ENCODE results near the gene EDEM3. TPM values are rescaled to one million over a fixed set of nuclear protein-coding genes. Genes with fewer than 3 reads are reported as not detected.

EDEM3 gene
- total RNA-seq, 2 donors from 2014 or later: 25.8 to 40.4 TPM

- Mint-ChIP-seq H3K27me3 (no peaks in the 10 kb centered on the region), H3K4me3 (no peak overlapping the region), H3K27ac (no peak overlapping the region), H3K4me1 (peaks cover 18% of the 10 kb centered on the region), H3K36me3 (ENCODE audit: low read depth) (peaks cover 2% of the 10 kb centered on the region)
- ATAC-seq (no peak), DNase-seq (no peak)
- no peaks in the 10 kb centered on the region for H3K9me3 ChIP-seq (ENCODE audit: control insufficient read depth, low read length, poor library complexity, severe bottlenecking)
Observed at GRCh38 chr1:184759112-184759511, 4.5 kb upstream of the EDEM3 start.

DNA sequence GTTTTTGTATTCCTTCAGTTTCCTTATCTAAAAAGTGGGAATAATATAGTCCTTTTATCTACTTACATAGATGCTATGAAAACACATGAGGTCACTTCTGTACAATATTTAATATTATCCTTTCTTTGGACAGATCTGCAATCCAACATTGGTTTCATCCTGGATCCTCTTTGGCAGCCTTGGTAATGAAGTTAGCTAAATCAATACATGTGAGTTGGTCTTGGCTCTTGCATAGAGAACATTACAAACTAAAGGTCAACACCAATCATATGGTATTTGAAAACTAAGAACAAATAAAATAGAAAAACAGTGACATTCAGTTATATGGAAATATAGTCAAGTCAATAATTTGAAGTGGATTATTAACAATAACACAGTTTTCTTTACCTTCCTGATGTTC, 3.2 kb upstream of the EDEM3 start:
- Mint-ChIP-seq H3K36me3 (ENCODE audit: low read depth) (peaks cover 2% of the 10 kb centered on the region), H3K27me3 (no peaks in the 10 kb centered on the region), H3K27ac (no peak overlapping the region), H3K4me1 (peaks cover 29% of the 10 kb centered on the region), H3K4me3 (no peak overlapping the region)
- H3K9me3 ChIP-seq (ENCODE audit: control insufficient read depth, low read length, poor library complexity, severe bottlenecking): no peaks in the 10 kb centered on the region
- ATAC-seq (no peak), DNase-seq (no peak)

DNA sequence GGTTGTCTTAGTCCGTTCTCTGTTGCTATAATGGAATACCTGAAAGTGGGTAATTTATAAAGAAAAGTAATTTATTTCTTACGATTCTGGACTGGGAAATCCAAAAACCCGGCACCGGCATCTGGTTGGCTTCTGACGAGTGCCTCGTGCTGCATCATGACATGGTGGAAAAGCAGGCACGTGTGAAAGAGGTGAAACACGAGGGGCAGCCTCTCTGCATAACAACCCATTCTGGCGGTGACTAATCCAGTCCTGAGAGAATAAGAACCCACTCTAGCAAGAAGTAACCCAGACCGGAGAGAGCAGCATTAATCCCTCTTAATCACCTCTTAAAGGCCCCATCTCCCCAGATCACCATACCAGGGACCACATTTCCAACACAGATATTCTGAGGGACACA, 2.7 kb upstream of the EDEM3 start:
- H3K9me3 ChIP-seq (ENCODE audit: control insufficient read depth, low read length, poor library complexity, severe bottlenecking): no peaks in the 10 kb centered on the region
- Mint-ChIP-seq H3K4me3 (no peak overlapping the region), H3K27ac (peak overlapping the region; percentile 96), H3K36me3 (ENCODE audit: low read depth) (peaks cover 2% of the 10 kb centered on the region), H3K27me3 (no peaks in the 10 kb centered on the region), H3K4me1 (peaks cover 33% of the 10 kb centered on the region)
- DNase-seq: no peak
- ATAC-seq: no peak

- H3K9me3 ChIP-seq (ENCODE audit: control insufficient read depth, low read length, poor library complexity, severe bottlenecking): no peaks in the 10 kb centered on the region
- peaks cover 2% of the 10 kb centered on the region for H3K36me3 Mint-ChIP-seq (ENCODE audit: low read depth)
- no peaks in the 10 kb centered on the region for H3K27me3 Mint-ChIP-seq
- ATAC-seq (peak; percentile 15), DNase-seq (no peak)
- peak overlapping the region; percentile 96 for H3K27ac Mint-ChIP-seq
- H3K4me3 Mint-ChIP-seq: peak overlapping the region; percentile 95
- peaks cover 30% of the 10 kb centered on the region for H3K4me1 Mint-ChIP-seq
Observed at GRCh38 chr1:184755226-184756065, 788 bp upstream of the EDEM3 start.

DNA sequence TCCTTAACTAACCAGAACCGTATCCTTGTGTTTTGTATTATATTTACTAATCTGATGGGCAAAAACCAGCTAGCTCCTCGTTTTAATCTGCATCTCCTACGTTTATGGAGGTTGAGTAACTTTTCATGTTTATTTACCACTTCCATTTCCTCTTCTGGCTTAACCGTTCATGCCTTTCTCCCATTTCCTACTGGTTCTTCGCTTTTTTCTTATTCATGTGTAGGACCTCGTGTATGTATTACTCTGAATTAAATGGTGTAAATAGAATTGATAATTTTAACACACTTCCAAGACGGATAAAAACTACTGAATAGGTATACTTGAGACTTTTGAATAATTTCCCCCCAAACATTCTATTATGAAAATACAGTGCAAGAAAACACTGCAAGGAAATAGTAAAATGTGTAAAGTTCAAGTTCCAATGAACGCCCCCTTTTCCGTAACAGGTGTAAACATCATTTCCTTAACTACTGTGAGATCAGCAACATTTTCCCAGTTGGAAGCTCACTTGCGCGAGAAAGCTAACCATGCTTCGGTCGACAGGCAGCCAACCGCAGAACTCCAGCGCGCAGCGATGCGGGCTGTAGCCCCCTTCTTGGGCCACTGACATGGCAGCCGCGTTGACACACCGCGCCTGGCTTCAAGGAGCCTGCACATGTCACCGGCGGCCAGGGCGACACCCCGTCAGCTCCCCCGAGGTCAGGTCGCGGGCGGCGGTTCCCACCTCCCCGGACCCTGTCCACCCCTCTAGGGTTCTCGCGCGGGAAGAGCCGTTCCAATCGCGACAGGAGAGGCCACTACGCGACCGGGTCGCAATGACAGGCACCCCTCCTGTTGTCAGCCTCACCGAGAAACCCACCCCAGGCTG, 816 bp downstream of the EDEM3 start:
- peaks cover 30% of the 10 kb centered on the region for H3K4me1 Mint-ChIP-seq
- DNase-seq (peak in 2 of 3 donors; percentile 25 to 33), ATAC-seq (no peak)
- H3K27ac Mint-ChIP-seq: peak overlapping the region; percentile 96
- H3K27me3 Mint-ChIP-seq: no peaks in the 10 kb centered on the region
- peaks cover 2% of the 10 kb centered on the region for H3K36me3 Mint-ChIP-seq (ENCODE audit: low read depth)
- H3K9me3 ChIP-seq (ENCODE audit: control insufficient read depth, low read length, poor library complexity, severe bottlenecking): no peaks in the 10 kb centered on the region
- peak overlapping the region; percentile 95 for H3K4me3 Mint-ChIP-seq

DNA sequence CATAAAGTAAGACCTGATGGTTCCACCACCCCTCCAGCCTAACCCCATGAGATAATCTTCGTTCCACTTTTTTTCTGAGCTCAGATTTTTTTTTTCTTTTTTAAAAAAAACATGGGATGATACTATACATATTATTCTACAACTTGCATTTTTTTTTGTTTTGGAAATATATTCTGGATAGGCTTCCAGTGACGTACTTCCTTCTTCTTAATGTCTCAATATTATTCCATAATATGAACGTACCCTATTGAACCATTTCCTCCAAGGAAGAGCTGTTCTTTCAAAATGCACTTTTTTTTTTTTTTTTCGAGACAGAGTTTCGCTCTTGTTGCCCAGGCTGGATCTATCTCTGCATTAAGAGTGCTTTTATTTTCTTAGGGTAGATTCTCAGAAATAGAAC, 1.5 kb downstream of the EDEM3 start:
- H3K27ac Mint-ChIP-seq: peak overlapping the region; percentile 96
- no peaks in the 10 kb centered on the region for H3K27me3 Mint-ChIP-seq
- peak overlapping the region; percentile 95 for H3K4me3 Mint-ChIP-seq
- H3K36me3 Mint-ChIP-seq (ENCODE audit: low read depth): peaks cover 2% of the 10 kb centered on the region
- ATAC-seq (no peak), DNase-seq (no peak)
- H3K4me1 Mint-ChIP-seq: peaks cover 30% of the 10 kb centered on the region
- H3K9me3 ChIP-seq (ENCODE audit: control insufficient read depth, low read length, poor library complexity, severe bottlenecking): no peaks in the 10 kb centered on the region

GRCh38 chr1:184752656-184753055, 2.0 kb downstream of the EDEM3 start:
- peaks cover 30% of the 10 kb centered on the region for H3K4me1 Mint-ChIP-seq
- peak overlapping the region; percentile 96 for H3K27ac Mint-ChIP-seq
- H3K9me3 ChIP-seq (ENCODE audit: control insufficient read depth, low read length, poor library complexity, severe bottlenecking): no peaks in the 10 kb centered on the region
- DNase-seq (no peak), ATAC-seq (no peak)
- peaks cover 2% of the 10 kb centered on the region for H3K36me3 Mint-ChIP-seq (ENCODE audit: low read depth)
- peak overlapping the region; percentile 95 for H3K4me3 Mint-ChIP-seq
- no peaks in the 10 kb centered on the region for H3K27me3 Mint-ChIP-seq

DNA sequence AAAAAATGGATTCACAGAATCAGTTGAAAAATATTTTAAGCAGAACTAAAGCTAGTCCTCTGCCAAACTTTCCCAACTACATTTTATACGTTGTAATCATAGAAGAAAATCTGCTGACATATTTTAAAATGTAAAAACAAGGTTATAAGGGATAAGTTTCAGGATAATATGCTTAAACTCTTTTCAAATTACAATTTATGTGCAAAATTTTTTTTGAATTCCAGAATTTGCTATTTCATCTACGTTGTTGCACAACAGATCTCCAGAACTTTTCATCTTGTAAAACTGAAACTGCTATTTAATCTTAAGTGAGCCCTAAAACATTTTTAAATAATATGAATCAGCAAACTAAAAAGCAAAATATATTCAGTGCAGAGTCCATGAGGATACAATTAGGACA, 5.9 kb downstream of the EDEM3 start:
- no peaks in the 10 kb centered on the region for H3K9me3 ChIP-seq (ENCODE audit: control insufficient read depth, low read length, poor library complexity, severe bottlenecking)
- H3K4me1 Mint-ChIP-seq: peaks cover 36% of the 10 kb centered on the region
- no peak for DNase-seq
- H3K36me3 Mint-ChIP-seq (ENCODE audit: low read depth): no peaks in the 10 kb centered on the region
- no peaks in the 10 kb centered on the region for H3K27me3 Mint-ChIP-seq
- H3K4me3 Mint-ChIP-seq: no peak overlapping the region
- ATAC-seq: no peak
- H3K27ac Mint-ChIP-seq: no peak overlapping the region

DNA sequence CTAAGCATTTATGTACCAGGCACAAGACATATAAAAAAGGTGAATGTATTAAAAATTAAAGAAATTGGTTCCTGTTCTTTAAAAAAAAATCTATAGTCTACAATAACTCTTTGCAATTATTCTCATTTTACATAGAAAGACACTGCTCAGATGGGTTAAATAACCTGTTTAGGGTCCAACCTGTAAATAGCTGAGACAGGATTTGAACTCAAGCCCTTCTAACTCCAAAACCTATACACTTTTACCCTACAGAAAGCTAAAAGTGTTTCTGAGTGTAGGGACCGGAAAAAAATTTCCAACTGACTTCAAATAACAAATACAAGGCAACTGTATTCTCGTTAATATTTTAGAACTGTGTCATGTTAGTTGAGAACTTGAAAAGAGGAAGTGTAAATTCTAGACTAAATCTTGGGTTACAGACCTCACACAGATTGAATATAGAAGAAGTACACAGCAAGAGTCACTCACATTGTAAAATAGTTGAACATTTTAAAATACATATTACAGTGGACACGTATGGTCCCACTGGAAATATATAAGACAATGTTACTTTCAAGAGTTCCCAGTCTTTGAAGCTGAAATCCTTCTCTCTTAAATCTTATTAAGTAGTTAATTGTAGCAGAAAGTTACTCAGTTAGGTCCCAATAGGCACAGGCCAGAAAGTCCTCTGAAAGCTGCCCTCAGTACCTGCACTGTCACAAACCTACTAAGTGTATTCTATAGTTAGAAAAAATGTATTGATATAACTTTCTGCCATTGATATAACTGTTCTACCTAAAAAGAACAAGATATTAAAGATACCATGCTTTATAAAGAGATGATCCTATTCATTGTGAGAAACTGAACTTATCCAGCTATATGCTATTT, 7.3 kb downstream of the EDEM3 start:
- Mint-ChIP-seq H3K36me3 (ENCODE audit: low read depth) (no peaks in the 10 kb centered on the region), H3K27ac (peak overlapping the region; percentile 94), H3K4me1 (peaks cover 31% of the 10 kb centered on the region), H3K27me3 (no peaks in the 10 kb centered on the region), H3K4me3 (no peak overlapping the region)
- ATAC-seq (no peak), DNase-seq (no peak)
- H3K9me3 ChIP-seq (ENCODE audit: control insufficient read depth, low read length, poor library complexity, severe bottlenecking): no peaks in the 10 kb centered on the region

DNA sequence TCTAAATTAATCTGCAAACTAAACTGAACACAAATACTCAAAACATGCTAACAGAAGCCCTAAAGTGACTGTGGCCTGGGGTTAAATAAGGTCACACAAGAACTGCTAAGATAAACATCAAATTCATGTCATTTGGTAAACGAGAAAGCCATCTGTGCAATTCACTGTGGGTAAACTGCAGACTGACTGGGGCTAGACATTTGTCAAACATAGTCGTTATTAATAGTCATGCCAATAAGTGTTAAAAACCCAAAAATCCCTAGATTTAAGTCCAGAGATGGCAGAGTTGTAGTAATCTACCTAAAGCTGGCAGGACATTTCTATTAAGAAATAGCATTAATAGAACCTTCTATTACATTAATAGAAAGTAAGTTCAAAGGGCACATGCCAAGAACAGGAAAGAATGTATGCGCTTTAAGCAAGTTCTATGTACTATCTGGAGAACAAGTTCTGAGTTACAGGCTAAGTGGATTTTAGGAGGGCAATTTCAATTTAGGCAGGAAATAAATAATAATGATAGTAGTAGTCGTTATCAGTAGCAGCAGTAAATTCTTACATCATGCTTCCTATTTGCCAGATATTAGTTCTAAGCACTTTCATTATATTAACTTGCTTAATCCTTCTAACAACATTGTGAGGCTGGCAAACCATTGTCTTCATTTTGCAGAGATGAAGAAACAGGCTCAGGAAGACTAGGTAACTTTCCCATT, 8.6 kb downstream of the EDEM3 start:
- H3K27ac Mint-ChIP-seq: peak overlapping the region; percentile 94
- no peak for DNase-seq
- H3K27me3 Mint-ChIP-seq: no peaks in the 10 kb centered on the region
- H3K4me1 Mint-ChIP-seq: peaks cover 36% of the 10 kb centered on the region
- peak overlapping the region; percentile 71 for H3K4me3 Mint-ChIP-seq
- H3K36me3 Mint-ChIP-seq (ENCODE audit: low read depth): no peaks in the 10 kb centered on the region
- peak; percentile 78 for ATAC-seq
- no peaks in the 10 kb centered on the region for H3K9me3 ChIP-seq (ENCODE audit: control insufficient read depth, low read length, poor library complexity, severe bottlenecking)

GRCh38 chr1:184745110-184745509, 9.5 kb downstream of the EDEM3 start:
- H3K9me3 ChIP-seq (ENCODE audit: control insufficient read depth, low read length, poor library complexity, severe bottlenecking): no peaks in the 10 kb centered on the region
- DNase-seq (no peak), ATAC-seq (no peak)
- peak overlapping the region; percentile 94 for H3K27ac Mint-ChIP-seq
- H3K4me1 Mint-ChIP-seq: peaks cover 42% of the 10 kb centered on the region
- peak overlapping the region; percentile 12 for H3K4me3 Mint-ChIP-seq
- H3K36me3 Mint-ChIP-seq (ENCODE audit: low read depth): no peaks in the 10 kb centered on the region
- no peaks in the 10 kb centered on the region for H3K27me3 Mint-ChIP-seq

GRCh38 chr1:184743062-184743756, 11.4 kb downstream of the EDEM3 start:
- DNase-seq: no peak
- Mint-ChIP-seq H3K27me3 (no peaks in the 10 kb centered on the region), H3K4me3 (peak overlapping the region; percentile 65), H3K4me1 (peaks cover 42% of the 10 kb centered on the region), H3K36me3 (ENCODE audit: low read depth) (no peaks in the 10 kb centered on the region), H3K27ac (peak overlapping the region; percentile 94)
- peak; percentile 92 for ATAC-seq
- H3K9me3 ChIP-seq (ENCODE audit: control insufficient read depth, low read length, poor library complexity, severe bottlenecking): no peaks in the 10 kb centered on the region

Measured in T-helper 17 cell (primary cell).